ENCODE results near the gene TNFSF8.

The TNFSF8 gene

GRCh38 chr9:114864471-114864870, 65.9 kb downstream of the TNFSF8 start:
- no peak for DNase-seq

DNA sequence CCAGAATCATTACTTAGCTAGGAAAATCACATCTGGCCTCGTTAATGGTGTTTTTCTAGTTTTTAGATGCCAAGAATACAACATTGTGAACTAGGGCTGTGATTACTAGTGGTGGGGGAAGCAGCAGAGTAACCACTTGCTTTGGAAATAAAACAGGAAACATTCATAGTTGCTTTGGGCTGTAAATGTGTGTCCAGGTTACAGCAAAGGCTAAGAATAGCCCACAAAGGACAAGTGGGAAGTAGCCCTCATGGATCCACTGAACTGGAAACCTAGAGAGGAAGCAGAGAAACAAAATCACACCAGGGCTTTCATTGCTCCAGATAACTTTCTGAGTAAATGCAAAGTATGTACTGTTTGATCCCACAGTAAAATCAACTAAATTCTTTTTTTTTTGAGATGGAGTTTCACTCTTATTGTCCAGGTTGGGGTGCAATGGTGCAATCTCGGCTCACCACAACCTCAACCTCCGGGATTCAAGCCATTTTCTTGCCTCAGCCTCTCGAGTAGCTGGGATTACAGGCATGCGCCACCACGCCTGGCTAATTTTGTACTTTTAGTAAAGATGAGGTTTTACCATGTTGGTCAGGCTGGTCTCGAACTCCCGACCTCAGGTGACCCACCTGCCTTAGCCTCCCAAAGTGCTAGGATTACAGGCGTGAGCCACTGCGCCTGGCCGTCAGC, 68.3 kb downstream of the TNFSF8 start:
- peak; percentile 48 for DNase-seq

GRCh38 chr9:114861273-114861672, 69.1 kb downstream of the TNFSF8 start:
- no peak for DNase-seq

GRCh38 chr9:114860187-114860586, 70.2 kb downstream of the TNFSF8 start:
- no peak for DNase-seq

GRCh38 chr9:114856942-114857315, 73.5 kb downstream of the TNFSF8 start:
- no peak for DNase-seq

DNA sequence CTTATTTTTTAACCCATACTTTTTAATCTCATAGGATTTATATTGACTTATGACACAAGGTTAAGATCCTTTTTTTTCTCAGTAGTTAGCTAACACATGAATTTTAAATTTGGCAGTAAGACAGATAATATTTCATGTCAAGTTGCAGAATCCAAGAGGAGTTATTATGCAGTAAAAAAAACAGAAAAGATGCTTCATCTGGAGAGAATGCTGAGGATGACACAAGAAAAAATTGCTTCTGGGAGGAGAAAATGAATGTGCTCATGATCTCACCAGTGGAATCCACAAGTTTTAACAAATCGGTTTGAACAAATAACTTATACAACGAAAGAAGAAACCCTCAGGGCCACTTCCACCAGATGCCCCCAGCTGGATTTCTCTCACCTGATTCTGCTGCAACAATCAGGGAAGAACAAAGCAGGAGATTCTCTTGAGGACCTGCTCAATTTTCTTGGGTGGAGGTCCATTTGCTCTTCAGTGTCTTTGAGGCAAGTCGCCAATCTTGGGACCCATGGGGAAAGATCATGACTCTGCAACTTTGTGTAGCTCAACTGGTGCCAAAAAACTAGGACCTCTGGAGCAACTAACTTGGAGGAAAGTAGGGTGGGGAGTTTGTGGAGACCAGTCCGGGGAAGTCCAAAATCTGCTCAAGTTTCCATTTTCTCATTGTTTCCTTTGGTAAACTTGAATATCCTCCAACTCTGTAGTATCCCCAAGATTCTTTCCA, 74.0 kb downstream of the TNFSF8 start:
- DNase-seq, result no peak

DNA sequence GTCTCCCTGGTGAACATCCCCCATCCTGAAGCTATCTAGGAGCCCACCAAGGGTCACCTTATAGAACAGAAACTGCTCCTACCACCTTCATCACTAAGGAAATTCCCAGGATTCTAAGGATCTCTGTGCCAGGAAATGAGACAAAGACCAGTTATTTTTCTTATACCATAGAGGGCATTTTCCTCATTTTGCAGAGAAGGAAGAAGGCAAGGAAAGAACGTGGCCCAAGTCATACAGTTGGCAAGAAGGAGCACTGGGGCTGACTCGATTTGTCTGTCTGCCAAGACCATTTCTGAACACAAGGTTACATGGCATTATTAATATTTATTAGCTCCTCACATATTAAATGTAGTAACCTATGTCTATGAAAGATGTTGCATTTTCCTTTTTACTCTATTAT, 74.9 kb downstream of the TNFSF8 start:
- DNase-seq, result no peak

GRCh38 chr9:114854736-114855355, 75.5 kb downstream of the TNFSF8 start:
- no peak for DNase-seq

DNA sequence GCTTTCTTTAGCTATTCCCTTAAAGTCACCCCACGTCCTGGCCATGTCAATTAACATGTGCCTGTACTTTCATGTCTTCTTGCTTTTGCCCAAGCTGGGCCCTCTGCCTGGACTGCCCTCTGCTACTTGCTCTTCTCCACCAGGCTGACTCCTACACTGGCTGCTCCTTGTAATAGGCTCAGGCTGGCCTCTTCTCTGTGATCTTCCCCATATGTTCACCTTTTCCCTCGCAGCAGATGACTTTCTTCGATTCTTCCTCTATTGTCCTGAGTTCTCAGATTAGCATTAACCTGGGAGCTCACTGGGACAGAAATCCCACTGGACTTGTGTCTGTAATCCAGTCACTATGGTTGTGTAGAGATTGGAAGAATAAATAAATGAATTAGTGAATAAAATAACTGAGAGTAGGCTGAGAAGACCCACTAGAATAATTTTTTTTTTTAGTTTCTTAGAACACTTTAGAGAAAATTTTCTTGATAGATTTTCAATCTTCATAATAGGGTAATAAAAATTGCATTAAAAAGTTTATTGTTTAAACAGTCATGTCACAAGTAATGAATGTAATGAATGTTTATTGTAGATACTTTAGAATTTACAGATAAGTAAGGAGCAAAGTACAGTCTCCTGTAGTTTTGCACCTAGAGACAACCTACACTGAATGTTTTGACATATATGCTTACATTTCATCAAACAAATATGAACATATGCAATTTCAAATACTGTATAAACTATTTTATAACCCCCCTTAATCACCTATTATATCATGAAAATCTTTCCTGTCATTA, 77.1 kb downstream of the TNFSF8 start:
- no peak for DNase-seq

- peak; percentile 79 for DNase-seq
These were observed 78.3 kb downstream of the TNFSF8 start for GRCh38 chr9:114852050-114852594.

- no peak for DNase-seq
These were observed 79.1 kb downstream of the TNFSF8 start for GRCh38 chr9:114851306-114851705.
